A673 (cell line): ENCODE results near the gene TRMT61A. TPM values are rescaled to one million over a fixed set of nuclear protein-coding genes. Genes with fewer than 3 reads are reported as not detected.

Experiments used
- BruUV-seq: library from RNA; stranded (reverse); fragments of 400-500 nt; replicated peaks from 2 replicates; lab custom pipeline; 2021; lab: Mats Ljungman, UMichigan
- CTCF ChIA-PET: fragments of 300-600 bp; sonication (Branson Sonifier 250); formaldehyde crosslinking; loops from one replicate; lab custom pipeline; 2022; ENCODE audit warnings: antibody characterized with exemption; lab: Charles Lee
- POLR2A ChIA-PET: fragments of 300-600 bp; sonication (Branson Sonifier 250); formaldehyde crosslinking; loops from one replicate; lab custom pipeline; 2022; ENCODE audit warnings: antibody characterized with exemption; ENCODE audit not compliant: low non-redundant PET; lab: Charles Lee
- DNase-seq: peaks from one replicate; pipeline ENCODE4 v3.0.0-alpha.2; 2015; ENCODE audit warnings: low spot score
- H3K27ac ChIP-seq: fragments of 200-600 bp; sonication (generic); 2 replicates; pipeline ENCODE4 v1.5.1; 2016; ENCODE audit warnings: mixed run types, low read depth, mild to moderate bottlenecking, mixed read lengths, antibody characterized with exemption, low read length; ENCODE audit not compliant: poor library complexity, severe bottlenecking
- H3K27me3 ChIP-seq: fragments of 200-600 bp; sonication (generic); replicated peaks from 2 replicates; pipeline ENCODE4 v1.6.1; 2017; ENCODE audit warnings: mixed run types, low read depth, mild to moderate bottlenecking, mixed read lengths, antibody characterized with exemption, low read length; ENCODE audit not compliant: insufficient read depth, poor library complexity
- H3K36me3 ChIP-seq: fragments of 200-600 bp; sonication (generic); 2 replicates; pipeline ENCODE4 v1.6.1; 2016; ENCODE audit warnings: mixed run types, mild to moderate bottlenecking, mixed read lengths, antibody characterized with exemption, low read length; ENCODE audit not compliant: insufficient read depth, poor library complexity, severe bottlenecking
- H3K4me1 ChIP-seq: fragments of 200-600 bp; sonication (generic); 2 replicates; pipeline ENCODE4 v1.6.1; 2017; ENCODE audit warnings: mixed run types, mild to moderate bottlenecking, mixed read lengths, antibody characterized with exemption, low read length; ENCODE audit not compliant: insufficient read depth, poor library complexity, severe bottlenecking
- H3K4me3 ChIP-seq: fragments of 200-600 bp; sonication (generic); 2 replicates; pipeline ENCODE4 v1.5.1; 2016; ENCODE audit warnings: low read depth, mixed run types, mild to moderate bottlenecking, mixed read lengths, low read length; ENCODE audit not compliant: poor library complexity, severe bottlenecking
- H3K9me3 ChIP-seq: fragments of 200-600 bp; sonication (generic); 2 replicates; pipeline ENCODE4 v1.6.1; 2016; ENCODE audit warnings: mixed run types, low read depth, mild to moderate bottlenecking, mixed read lengths, antibody characterized with exemption, low read length; ENCODE audit not compliant: poor library complexity, severe bottlenecking
- EZH2 ChIP-seq: fragments of 200-600 bp; sonication (generic); IDR thresholded peaks from 2 replicates; pipeline ENCODE4 v1.6.1; 2017; ENCODE audit warnings: borderline replicate concordance, low read depth, mild to moderate bottlenecking, mixed read lengths, antibody characterized with exemption, low read length; ENCODE audit not compliant: poor library complexity, severe bottlenecking
- intact Hi-C: fragments of 100-400 bp; cut with micrococcal nuclease; formaldehyde crosslinking; loops from one replicate; pipeline ENCODE4 v1.10.0; 2022; ENCODE audit not compliant: unreplicated experiment
- total RNA-seq: library from RNA; stranded (reverse); gene quantifications from 2 replicates; pipeline ENCODE4 v1.2.3, GENCODE V29; 2021
- TF ChIP-seq, protein P1 (sequence below): fragments of 300-800, 200-600 bp; sonication (generic); conservative IDR thresholded peaks from 2 replicates; pipeline ENCODE4 v1.5.1; 2017; ENCODE audit warnings: low read depth, mild to moderate bottlenecking, antibody characterized with exemption, low read length, moderate library complexity, mixed read lengths

TRMT61A gene
- total RNA-seq, 1 experiment from 2014 or later, result 23.6 TPM

GRCh38 chr14:103496776-103497175, 32.2 kb upstream of the TRMT61A start:
- intact Hi-C loops, result no loop called here
- H3K4me3 ChIP-seq, result no peak overlapping the region
- no peak overlapping the region for H3K27ac ChIP-seq
- POLR2A ChIA-PET, result no interaction called here
- CTCF ChIA-PET, result no interaction called here
- no peaks in the 10 kb centered on the region for H3K9me3 ChIP-seq
- BruUV-seq, result no TSS peak
- TF ChIP-seq, protein P1, sequence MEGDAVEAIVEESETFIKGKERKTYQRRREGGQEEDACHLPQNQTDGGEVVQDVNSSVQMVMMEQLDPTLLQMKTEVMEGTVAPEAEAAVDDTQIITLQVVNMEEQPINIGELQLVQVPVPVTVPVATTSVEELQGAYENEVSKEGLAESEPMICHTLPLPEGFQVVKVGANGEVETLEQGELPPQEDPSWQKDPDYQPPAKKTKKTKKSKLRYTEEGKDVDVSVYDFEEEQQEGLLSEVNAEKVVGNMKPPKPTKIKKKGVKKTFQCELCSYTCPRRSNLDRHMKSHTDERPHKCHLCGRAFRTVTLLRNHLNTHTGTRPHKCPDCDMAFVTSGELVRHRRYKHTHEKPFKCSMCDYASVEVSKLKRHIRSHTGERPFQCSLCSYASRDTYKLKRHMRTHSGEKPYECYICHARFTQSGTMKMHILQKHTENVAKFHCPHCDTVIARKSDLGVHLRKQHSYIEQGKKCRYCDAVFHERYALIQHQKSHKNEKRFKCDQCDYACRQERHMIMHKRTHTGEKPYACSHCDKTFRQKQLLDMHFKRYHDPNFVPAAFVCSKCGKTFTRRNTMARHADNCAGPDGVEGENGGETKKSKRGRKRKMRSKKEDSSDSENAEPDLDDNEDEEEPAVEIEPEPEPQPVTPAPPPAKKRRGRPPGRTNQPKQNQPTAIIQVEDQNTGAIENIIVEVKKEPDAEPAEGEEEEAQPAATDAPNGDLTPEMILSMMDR, result no peak
- TF ChIP-seq EZH2, result no peak
- H3K36me3 ChIP-seq, result peaks cover 59% of the 10 kb centered on the region
- no peaks in the 10 kb centered on the region for H3K4me1 ChIP-seq
- H3K27me3 ChIP-seq, result no peaks in the 10 kb centered on the region
- DNase-seq, result no peak

DNA sequence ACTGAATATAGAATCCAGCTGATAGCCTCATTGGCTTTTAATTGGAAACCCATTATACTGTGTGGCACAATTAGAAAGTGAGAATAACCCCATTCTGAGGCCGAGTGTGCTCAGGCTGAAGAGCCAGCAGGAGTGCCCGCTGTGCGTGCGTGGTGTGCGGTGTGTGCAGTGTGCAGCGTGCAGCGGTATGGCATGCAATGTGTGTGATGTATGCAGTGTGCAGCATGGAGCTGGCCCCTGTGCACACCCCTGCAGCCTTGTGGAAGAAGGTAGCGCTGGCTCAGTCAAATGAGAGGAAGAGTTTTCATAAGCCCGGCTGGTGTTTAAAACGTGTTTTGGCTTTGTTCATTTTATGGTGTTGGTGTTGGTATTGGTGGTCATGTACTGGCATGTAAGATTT, 29.3 kb upstream of the TRMT61A start:
- H3K27ac ChIP-seq, result no peak overlapping the region
- H3K36me3 ChIP-seq, result peaks cover 68% of the 10 kb centered on the region
- intact Hi-C loops, result loop anchor here (5.0 kb wide), 1 partner anchor 48 kb away; no protein-coding TSS in a partner anchor
- no peak for TF ChIP-seq EZH2
- TF ChIP-seq, protein P1, result no peak
- no TSS peak for BruUV-seq
- no peaks in the 10 kb centered on the region for H3K27me3 ChIP-seq
- ChIA-PET POLR2A (no interaction called here), CTCF (interaction anchor here (1.0 to 1.6 kb wide), 4 partner anchors 19 to 48 kb away, joined by 3 to 6 read pairs (median 4); partner anchors contain the start of gene TRMT61A)
- H3K9me3 ChIP-seq, result no peaks in the 10 kb centered on the region
- no peak overlapping the region for H3K4me3 ChIP-seq
- DNase-seq, result no peak
- H3K4me1 ChIP-seq, result no peaks in the 10 kb centered on the region

- H3K9me3 ChIP-seq, result no peaks in the 10 kb centered on the region
- TF ChIP-seq, protein P1, result peak; percentile 98
- no peak for TF ChIP-seq EZH2
- H3K4me3 ChIP-seq, result no peak overlapping the region
- H3K36me3 ChIP-seq, result peaks cover 63% of the 10 kb centered on the region
- POLR2A ChIA-PET, result interaction anchor here (0.6 kb wide), 1 partner anchor 29 kb away, joined by 6 read pairs; no protein-coding TSS in a partner anchor
- no TSS peak for BruUV-seq
- intact Hi-C loops, result loop anchor here (5.0 kb wide), 1 partner anchor 47 kb away; no protein-coding TSS in a partner anchor
- DNase-seq, result peak; percentile 85
- no peaks in the 10 kb centered on the region for H3K27me3 ChIP-seq
- no peaks in the 10 kb centered on the region for H3K4me1 ChIP-seq
- CTCF ChIA-PET, result interaction anchor here (0.8 to 1.6 kb wide), 5 partner anchors 8 to 47 kb away, joined by 3 to 6 read pairs (median 4); partner anchors contain the start of gene TRMT61A
- peak overlapping the region; percentile 21 for H3K27ac ChIP-seq
Measured at GRCh38 chr14:103500148-103500990, 28.6 kb upstream of the TRMT61A start.
